A549 (cell line): ENCODE results near the gene PID1.

Source experiments
- CTCF ChIP-seq: fragments of >200 bp; sonication (Bioruptor Twin); formaldehyde crosslinking; IDR thresholded peaks from 3 replicates; pipeline ENCODE4 v1.5.1; 2016
- EHMT2 ChIP-seq: fragments of 200-600 bp; sonication (generic); IDR thresholded peaks from 2 replicates; pipeline ENCODE4 v1.6.1; 2016; ENCODE audit warnings: antibody characterized with exemption, low read depth, mild to moderate bottlenecking, moderate library complexity
- HOXA7 ChIP-seq: fragments of 250-450 bp; sonication (Bioruptor Pico); IDR thresholded peaks from 2 replicates; pipeline ENCODE4 v1.5.0; 2020; ENCODE audit warnings: mild to moderate bottlenecking, moderate library complexity
- KDM1A ChIP-seq: fragments of 200-600 bp; sonication (generic); IDR thresholded peaks from 2 replicates; pipeline ENCODE4 v1.6.1; 2016; ENCODE audit warnings: low read depth, mild to moderate bottlenecking
- MYC ChIP-seq: IDR thresholded peaks from 2 replicates; pipeline ENCODE4 v1.6.1; 2012; ENCODE audit warnings: mild to moderate bottlenecking, inconsistent platforms, low read length, improper control_type of control experiment, borderline replicate concordance
- POLR2A ChIP-seq: IDR thresholded peaks from 2 replicates; pipeline ENCODE4 v1.6.1; 2012; ENCODE audit warnings: mild to moderate bottlenecking, low read length
- USF2 ChIP-seq: fragments of 450-650 bp; IDR thresholded peaks from 2 replicates; pipeline ENCODE4 v1.6.1; 2014; ENCODE audit warnings: antibody characterized with exemption
- TF ChIP-seq, protein P1 (sequence below): fragments of 150-350 bp; IDR thresholded peaks from 2 replicates; pipeline ENCODE4 v1.6.1; 2014; ENCODE audit warnings: low read depth, mild to moderate bottlenecking, low read length

DNA sequence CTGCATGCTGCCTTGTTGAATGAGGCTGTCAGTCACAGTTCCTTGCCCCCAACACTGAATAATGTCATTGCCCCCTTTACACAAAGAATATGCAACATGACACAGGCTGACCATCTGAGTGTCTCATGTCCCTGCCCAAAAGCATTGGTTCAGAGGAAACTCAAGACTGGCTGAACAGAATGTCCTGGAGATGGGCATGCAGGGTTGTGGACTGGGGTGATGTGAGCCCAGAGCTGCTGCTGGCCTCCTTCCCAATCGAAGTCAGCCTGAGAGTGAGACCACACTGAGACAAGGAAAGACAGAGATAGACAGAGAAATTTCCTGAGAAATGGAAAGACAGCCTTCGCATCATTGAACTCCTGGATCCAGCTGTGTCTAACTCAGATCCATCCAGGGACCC lies 110.1 kb downstream of the PID1 start:
- TF ChIP-seq CTCF = no peak
- no peak for TF ChIP-seq EHMT2
- no peak for TF ChIP-seq USF2
- TF ChIP-seq, protein P1, sequence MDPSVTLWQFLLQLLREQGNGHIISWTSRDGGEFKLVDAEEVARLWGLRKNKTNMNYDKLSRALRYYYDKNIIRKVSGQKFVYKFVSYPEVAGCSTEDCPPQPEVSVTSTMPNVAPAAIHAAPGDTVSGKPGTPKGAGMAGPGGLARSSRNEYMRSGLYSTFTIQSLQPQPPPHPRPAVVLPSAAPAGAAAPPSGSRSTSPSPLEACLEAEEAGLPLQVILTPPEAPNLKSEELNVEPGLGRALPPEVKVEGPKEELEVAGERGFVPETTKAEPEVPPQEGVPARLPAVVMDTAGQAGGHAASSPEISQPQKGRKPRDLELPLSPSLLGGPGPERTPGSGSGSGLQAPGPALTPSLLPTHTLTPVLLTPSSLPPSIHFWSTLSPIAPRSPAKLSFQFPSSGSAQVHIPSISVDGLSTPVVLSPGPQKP = no peak
- no peak for TF ChIP-seq POLR2A
- no peak for TF ChIP-seq HOXA7 (CRISPR knock-in tag)
- no peak for TF ChIP-seq MYC
- TF ChIP-seq KDM1A = no peak
